H9 (cell line): ENCODE data around the gene UBE4B. TPM values are rescaled to one million over a fixed set of nuclear protein-coding genes. Genes with fewer than 3 reads are reported as not detected.

ENCODE experiments used
- DNase-seq: peaks from one replicate; pipeline ENCODE4 v3.0.0-alpha.2; 2017
- H2AFZ ChIP-seq: one replicate; pipeline ENCODE4 v1.6.1; 2013; ENCODE audit warnings: mild to moderate bottlenecking, low read length, control low read depth, moderate library complexity
- H2AK5ac ChIP-seq: 2 replicates; pipeline ENCODE4 v1.6.1; 2013; ENCODE audit warnings: low read length, control low read depth, mixed read lengths; ENCODE audit not compliant: insufficient read length
- H2BK120ac ChIP-seq: one replicate; pipeline ENCODE4 v1.6.1; 2013; ENCODE audit warnings: low read depth, mild to moderate bottlenecking, low read length, control low read depth, inconsistent platforms; ENCODE audit not compliant: poor library complexity, severe bottlenecking
- H2BK12ac ChIP-seq: 2 replicates; pipeline ENCODE4 v1.6.1; 2013; ENCODE audit warnings: low read length, control low read depth, mixed read lengths, low read depth; ENCODE audit not compliant: insufficient read length
- H2BK15ac ChIP-seq: 2 replicates; pipeline ENCODE4 v1.6.1; 2013; ENCODE audit warnings: low read depth, low read length, control low read depth
- H2BK20ac ChIP-seq: one replicate; pipeline ENCODE4 v1.6.1; 2013; ENCODE audit warnings: low read depth, mild to moderate bottlenecking, low read length, control low read depth, inconsistent platforms; ENCODE audit not compliant: poor library complexity, severe bottlenecking
- H2BK5ac ChIP-seq: 2 replicates; pipeline ENCODE4 v1.6.1; 2013; ENCODE audit warnings: low read length, control low read depth, mixed read lengths; ENCODE audit not compliant: insufficient read length
- H3K14ac ChIP-seq: 2 replicates; pipeline ENCODE4 v1.6.1; 2013; ENCODE audit warnings: low read length, control low read depth; ENCODE audit not compliant: insufficient read depth
- H3K18ac ChIP-seq: 2 replicates; pipeline ENCODE4 v1.6.1; 2013; ENCODE audit warnings: low read depth, mild to moderate bottlenecking, mixed read lengths, low read length, control low read depth; ENCODE audit not compliant: insufficient read length
- H3K23ac ChIP-seq: 2 replicates; pipeline ENCODE4 v1.6.1; 2013; ENCODE audit warnings: low read length, control low read depth, mixed read lengths, low read depth; ENCODE audit not compliant: insufficient read length
- H3K23me2 ChIP-seq: 2 replicates; pipeline ENCODE4 v1.6.1; 2013; ENCODE audit warnings: low read depth, mild to moderate bottlenecking, mixed read lengths, low read length, control low read depth; ENCODE audit not compliant: insufficient read length, poor library complexity, severe bottlenecking
- H3K27ac ChIP-seq: 2 replicates; pipeline ENCODE4 v1.5.1; 2013; ENCODE audit warnings: low read length, control low read depth, mixed read lengths, low read depth; ENCODE audit not compliant: insufficient read length
- H3K27me3 ChIP-seq: 2 replicates; pipeline ENCODE4 v1.6.1; 2013; ENCODE audit warnings: low read length, control low read depth, inconsistent platforms; ENCODE audit not compliant: insufficient read depth
- H3K4ac ChIP-seq: 2 replicates; pipeline ENCODE4 v1.6.1; 2013; ENCODE audit warnings: low read depth, mild to moderate bottlenecking, control low read depth, inconsistent platforms, low read length, moderate library complexity
- H3K4me1 ChIP-seq: 2 replicates; pipeline ENCODE4 v1.6.1; 2013; ENCODE audit warnings: low read length, control low read depth, inconsistent platforms; ENCODE audit not compliant: insufficient read depth
- H3K4me2 ChIP-seq: 2 replicates; pipeline ENCODE4 v1.6.1; 2013; ENCODE audit warnings: low read length, control low read depth, mixed read lengths; ENCODE audit not compliant: insufficient read length, insufficient read depth
- H3K56ac ChIP-seq: 2 replicates; pipeline ENCODE4 v1.6.1; 2013; ENCODE audit warnings: low read depth, mild to moderate bottlenecking, mixed read lengths, low read length, control low read depth; ENCODE audit not compliant: insufficient read length
- H3K79me1 ChIP-seq: 2 replicates; pipeline ENCODE4 v1.6.1; 2013; ENCODE audit warnings: low read depth, mild to moderate bottlenecking, moderate library complexity, low read length, control low read depth, inconsistent platforms; ENCODE audit not compliant: insufficient read depth, poor library complexity, severe bottlenecking
- H3K79me2 ChIP-seq: 2 replicates; pipeline ENCODE4 v1.6.1; 2013; ENCODE audit warnings: low read length, control low read depth, inconsistent platforms; ENCODE audit not compliant: insufficient read depth
- H3K9ac ChIP-seq: 2 replicates; pipeline ENCODE4 v1.6.1; 2013; ENCODE audit warnings: low read length, control low read depth, mixed read lengths; ENCODE audit not compliant: insufficient read length; ENCODE audit errors: extremely low read depth
- H3K9me3 ChIP-seq: one replicate; pipeline ENCODE4 v1.6.1; 2013; ENCODE audit warnings: low read depth, low read length, inconsistent platforms; ENCODE audit not compliant: control insufficient read depth
- H3T11ph ChIP-seq: one replicate; pipeline ENCODE4 v1.6.1; 2013; ENCODE audit warnings: mild to moderate bottlenecking, low read length, control low read depth, inconsistent platforms
- H4K20me1 ChIP-seq: one replicate; pipeline ENCODE4 v1.6.1; 2013; ENCODE audit not compliant: control insufficient read depth, insufficient read length, insufficient read depth
- H4K5ac ChIP-seq: 2 replicates; pipeline ENCODE4 v1.6.1; 2013; ENCODE audit warnings: low read depth, mild to moderate bottlenecking, mixed read lengths, low read length, control low read depth; ENCODE audit not compliant: insufficient read length
- H4K8ac ChIP-seq: replicated peaks from 2 replicates; pipeline ENCODE4 v1.6.1; 2013; ENCODE audit warnings: low read length, control low read depth, mixed read lengths, low read depth; ENCODE audit not compliant: insufficient read length
- H4K91ac ChIP-seq: 2 replicates; pipeline ENCODE4 v1.6.1; 2013; ENCODE audit warnings: low read depth, mild to moderate bottlenecking, moderate library complexity, mixed read lengths, low read length, control low read depth; ENCODE audit not compliant: insufficient read length
- H3K27ac Mint-ChIP-seq, 3 experiments: 2 replicates in 2 of 3; 3 replicates in 1 of 3; pipeline ENCODE4 v1.8.0; 2020 to 2021; ENCODE audit warnings: mixed read lengths in 3 of 3, mild to moderate bottlenecking in 1 of 3, moderate library complexity in 1 of 3
- H3K27me3 Mint-ChIP-seq: 2 replicates; pipeline ENCODE4 v1.8.0; 2021; ENCODE audit warnings: low read depth, mild to moderate bottlenecking, moderate library complexity, mixed read lengths
- H3K36me3 Mint-ChIP-seq, 3 experiments: 2 replicates in 2 of 3; 3 replicates in 1 of 3; pipeline ENCODE4 v1.8.0; 2020 to 2021; ENCODE audit warnings: low read depth in 3 of 3, mixed read lengths in 3 of 3; ENCODE audit not compliant: insufficient read depth in 1 of 3
- H3K4me1 Mint-ChIP-seq, 2 experiments: 2 replicates each; pipeline ENCODE4 v1.8.0; 2020; ENCODE audit warnings: mixed read lengths in 2 of 2
- H3K4me3 Mint-ChIP-seq, 2 experiments: 2 replicates in 1 of 2; 3 replicates in 1 of 2; pipeline ENCODE4 v1.8.0; 2020 to 2021; ENCODE audit warnings: mild to moderate bottlenecking in 2 of 2, mixed read lengths in 2 of 2, moderate library complexity in 1 of 2
- H3K9me3 Mint-ChIP-seq, 2 experiments: 2 replicates in 1 of 2; 3 replicates in 1 of 2; pipeline ENCODE4 v1.8.0; 2020; ENCODE audit warnings: mild to moderate bottlenecking in 2 of 2, mixed read lengths in 2 of 2, moderate library complexity in 1 of 2
- CTCF ChIP-seq: fragments of 200-600 bp; sonication (generic); conservative IDR thresholded peaks from 3 replicates; pipeline ENCODE4 v1.8.0; 2021; ENCODE audit warnings: antibody characterized with exemption, mild to moderate bottlenecking
- WGBS: extraction: QIAGEN DNeasy Blood & Tissue Kit; methylation state at CpG from one replicate; pipeline ENCODE4 v1.1.7; 2013; ENCODE audit warnings: missing lambda C conversion rate, low lambda C conversion rate, mixed read lengths; ENCODE audit not compliant: insufficient read length; ENCODE audit errors: extremely low coverage; 5-methylcytosine and 5-hydroxymethylcytosine counted together
- total RNA-seq: library from RNA; stranded (reverse); gene quantifications from 2 replicates; pipeline ENCODE4 v1.2.1, GENCODE V29; 2021

Gene UBE4B
- total RNA-seq, 1 experiment from 2014 or later = 67.6 TPM

- H3K14ac ChIP-seq = no peak overlapping the region
- no peaks in the 10 kb centered on the region for H3K23me2 ChIP-seq
- H4K8ac ChIP-seq = no peak overlapping the region
- no peaks in the 10 kb centered on the region for H3K4me1 ChIP-seq
- Mint-ChIP-seq H3K4me3 (no peak overlapping the region), H3K36me3 (peaks cover 17 to 65% (median 61%) of the 10 kb centered on the region in 3 experiments; a peak in 6 of 7 replicates), H3K27me3 (no peaks in the 10 kb centered on the region), H3K4me1 (no peaks in the 10 kb centered on the region), H3K9me3 (no peaks in the 10 kb centered on the region), H3K27ac (no peak overlapping the region; a peak in 1 of 7 replicates)
- no peak overlapping the region for H3K4ac ChIP-seq
- H2BK12ac ChIP-seq = no peak overlapping the region
- TF ChIP-seq CTCF = no peak
- no peak overlapping the region for H3K23ac ChIP-seq
- H3K27ac ChIP-seq = no peak overlapping the region
- H2AFZ ChIP-seq = no peak overlapping the region
- H4K5ac ChIP-seq = no peak overlapping the region
- no peak overlapping the region for H3K9ac ChIP-seq
- no peak overlapping the region for H4K91ac ChIP-seq
- H2BK20ac ChIP-seq = no peak overlapping the region
- no peaks in the 10 kb centered on the region for H4K20me1 ChIP-seq
- H3T11ph ChIP-seq = no peak overlapping the region
- H2BK15ac ChIP-seq = no peak overlapping the region
- H3K9me3 ChIP-seq = no peaks in the 10 kb centered on the region
- H3K18ac ChIP-seq = no peak overlapping the region
- no peak overlapping the region for H2BK120ac ChIP-seq
- H3K27me3 ChIP-seq = no peaks in the 10 kb centered on the region
- no CpG with 5 or more reads among the region's 6 CpGs for WGBS
- H3K56ac ChIP-seq = no peak overlapping the region
- no peak overlapping the region for H2BK5ac ChIP-seq
- no peak overlapping the region for H3K4me2 ChIP-seq
- H3K79me2 ChIP-seq = no peaks in the 10 kb centered on the region
- H2AK5ac ChIP-seq = no peak overlapping the region
- DNase-seq = no peak
- H3K79me1 ChIP-seq = no peaks in the 10 kb centered on the region
These were observed 99.6 kb downstream of the UBE4B start for GRCh38 chr1:10132316-10132715.
